Body of pancreas (tissue), 4 donors: ENCODE measurements around the gene FBN2.

Source experiments
- CTCF ChIP-seq, 7 experiments: fragments of 450-650 bp in 4 of 7; fragments of 200-600 bp in 3 of 7; sonication (generic) in 3 of 7; IDR thresholded peaks; one replicate each; pipeline ENCODE4 v1.5.1; 2016 to 2019; ENCODE audit warnings: antibody characterized with exemption in 7 of 7
- POLR2A ChIP-seq, 3 donors: fragments of 450-650 bp; IDR thresholded peaks; one replicate each; pipeline ENCODE4 v1.6.1; 2016; ENCODE audit warnings: antibody characterized with exemption in 3 of 3, mild to moderate bottlenecking in 2 of 3

- TF ChIP-seq CTCF (IDR thresholded peaks at IDR 0.05) (no peak), POLR2A (IDR thresholded peaks at IDR 0.05) (no peak)
Measured at GRCh38 chr5:128574041-128574440, 36.0 kb upstream of the FBN2 start.
